SKM-1 (cell line): ENCODE measurements around the gene TRIM31.
A peak's percentile ranks its signal among the peaks of the same experiment; 100 is the strongest.

Source experiments
- DNase-seq: peaks from one replicate; lab custom pipeline; 2025; ENCODE audit not compliant: unreplicated experiment; lab: John Stamatoyannopoulos, UW

TRIM31 gene

DNA sequence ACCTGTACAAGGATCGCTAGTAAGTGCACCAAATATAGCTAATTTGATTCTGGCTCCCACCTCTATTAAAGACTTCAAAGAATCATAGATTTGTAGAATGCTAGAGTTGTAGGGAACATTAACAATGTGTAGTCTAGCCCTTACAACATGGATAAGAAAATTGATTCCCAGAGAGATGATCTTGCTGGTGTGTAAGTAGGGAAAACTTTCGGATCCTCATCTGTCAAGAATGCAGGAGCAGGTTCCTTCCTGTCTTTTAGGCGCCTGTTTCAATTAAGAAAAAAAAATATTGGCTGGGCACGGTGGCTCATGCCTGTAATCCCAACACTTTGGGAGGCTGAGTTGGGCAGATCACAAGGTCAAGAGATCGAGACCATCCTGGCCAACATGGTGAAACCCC is 25.0 kb downstream of the TRIM31 start:
- DNase-seq, result no peak

DNA sequence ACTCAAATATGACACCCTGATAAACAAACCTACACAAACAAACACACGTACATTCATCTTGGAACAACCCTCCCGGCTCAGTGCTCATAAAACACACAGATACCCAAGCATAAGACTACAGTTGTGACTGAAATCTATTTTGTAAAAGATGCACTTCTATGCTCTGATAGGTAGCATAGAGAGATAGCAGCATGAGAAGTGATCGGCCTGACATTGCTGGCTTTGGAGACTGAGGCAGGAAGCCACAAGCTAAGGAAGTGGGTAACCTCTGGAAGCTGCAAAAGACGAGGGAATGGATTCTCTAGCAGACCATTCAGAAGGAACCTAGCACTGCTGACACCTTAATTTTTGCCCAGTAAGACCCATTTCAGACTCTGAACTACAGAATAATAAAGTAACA is 35.7 kb downstream of the TRIM31 start:
- DNase-seq, result no peak

DNA sequence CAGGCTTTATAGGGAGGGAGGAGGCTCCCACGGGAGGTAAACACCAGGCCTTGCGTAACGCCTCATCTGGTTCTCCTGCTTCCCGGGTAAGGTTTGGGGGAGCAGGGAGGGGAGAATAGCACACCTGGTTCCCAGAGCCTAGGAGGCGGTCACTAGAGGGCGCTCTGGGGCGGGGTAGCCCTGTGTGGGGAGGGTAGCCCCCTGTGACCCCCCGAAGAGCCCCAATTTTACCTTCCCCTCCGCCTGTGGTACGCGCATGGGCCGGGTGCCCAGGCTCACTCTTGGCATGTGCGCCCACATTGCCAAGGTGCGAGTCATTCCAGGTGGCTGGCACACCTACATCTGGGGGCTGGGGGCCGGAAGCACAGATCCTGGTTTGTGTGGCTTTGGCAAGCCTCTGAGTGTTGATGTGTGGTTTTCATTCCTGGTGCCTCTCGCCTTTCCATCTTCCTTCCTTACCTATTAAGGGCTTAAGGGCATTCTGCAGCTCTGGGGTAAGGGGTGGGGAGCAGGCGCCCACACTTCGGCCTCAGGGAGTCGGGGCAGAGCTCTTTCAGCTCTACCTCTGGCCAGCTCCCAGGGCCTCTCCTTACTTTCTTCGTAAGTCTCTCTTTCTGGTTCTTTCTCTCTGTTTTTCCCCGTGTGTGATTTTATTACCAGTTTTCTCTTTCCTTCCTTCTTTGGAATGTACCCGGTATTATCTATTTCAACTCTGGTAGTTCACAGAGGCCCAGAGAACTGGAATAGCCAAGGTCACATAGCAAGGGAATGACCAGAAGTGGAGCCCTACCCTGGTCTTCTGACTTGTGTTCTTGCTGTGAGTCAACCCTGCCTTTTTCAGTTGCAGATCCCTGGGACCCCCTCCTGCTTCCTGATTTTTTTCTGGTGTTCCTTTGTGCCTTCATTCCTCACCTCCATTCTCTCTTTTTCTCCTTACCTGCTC is 36.8 kb downstream of the TRIM31 start:
- DNase-seq, result no peak

GRCh38 chr6:30075094-30075789 is 37.6 kb downstream of the TRIM31 start, which contains the start of gene RNF39:
RNF39 (minus strand) TSS chr6:30075769; CDS start chr6:30075585, 184 bp downstream.
- no peak for DNase-seq

DNA sequence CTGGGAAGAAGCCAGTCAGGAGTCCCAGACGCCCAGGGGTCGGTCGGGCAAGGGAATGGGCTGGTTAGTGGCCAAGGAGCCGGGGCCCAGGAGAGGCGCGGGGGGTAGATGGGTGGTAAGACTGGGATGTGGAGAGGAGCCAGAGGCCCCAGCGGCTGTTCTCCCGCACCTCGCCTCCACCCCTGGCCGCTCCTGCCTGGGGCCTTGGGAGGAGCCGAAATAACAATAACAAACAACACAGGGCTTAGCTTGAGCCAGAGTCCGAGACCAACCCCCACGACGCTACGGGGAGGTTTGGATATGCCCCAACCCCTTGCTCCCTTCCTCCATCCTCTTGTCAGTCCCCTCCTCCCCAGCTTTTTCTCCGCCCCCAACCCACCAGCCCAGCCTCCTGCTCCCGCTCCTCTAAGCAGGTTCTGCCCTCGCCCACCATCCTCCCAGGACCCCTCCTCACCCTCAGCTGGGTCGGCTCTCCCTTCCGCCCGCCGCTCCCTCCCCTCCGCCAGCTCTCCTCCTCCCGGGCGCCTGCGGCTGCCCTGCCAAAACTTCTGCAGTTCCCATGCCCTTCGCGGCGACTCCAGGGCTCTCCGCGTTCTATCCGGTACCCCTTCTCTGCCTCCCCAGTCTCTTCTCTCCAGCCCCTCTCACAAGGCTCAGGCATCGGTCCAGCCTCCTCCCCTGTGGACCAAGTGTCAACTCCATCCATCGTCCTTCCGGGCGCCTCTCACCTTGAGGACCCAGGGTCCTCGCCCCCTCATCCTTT is 38.4 kb downstream of the TRIM31 start:
- DNase-seq, result no peak

DNA sequence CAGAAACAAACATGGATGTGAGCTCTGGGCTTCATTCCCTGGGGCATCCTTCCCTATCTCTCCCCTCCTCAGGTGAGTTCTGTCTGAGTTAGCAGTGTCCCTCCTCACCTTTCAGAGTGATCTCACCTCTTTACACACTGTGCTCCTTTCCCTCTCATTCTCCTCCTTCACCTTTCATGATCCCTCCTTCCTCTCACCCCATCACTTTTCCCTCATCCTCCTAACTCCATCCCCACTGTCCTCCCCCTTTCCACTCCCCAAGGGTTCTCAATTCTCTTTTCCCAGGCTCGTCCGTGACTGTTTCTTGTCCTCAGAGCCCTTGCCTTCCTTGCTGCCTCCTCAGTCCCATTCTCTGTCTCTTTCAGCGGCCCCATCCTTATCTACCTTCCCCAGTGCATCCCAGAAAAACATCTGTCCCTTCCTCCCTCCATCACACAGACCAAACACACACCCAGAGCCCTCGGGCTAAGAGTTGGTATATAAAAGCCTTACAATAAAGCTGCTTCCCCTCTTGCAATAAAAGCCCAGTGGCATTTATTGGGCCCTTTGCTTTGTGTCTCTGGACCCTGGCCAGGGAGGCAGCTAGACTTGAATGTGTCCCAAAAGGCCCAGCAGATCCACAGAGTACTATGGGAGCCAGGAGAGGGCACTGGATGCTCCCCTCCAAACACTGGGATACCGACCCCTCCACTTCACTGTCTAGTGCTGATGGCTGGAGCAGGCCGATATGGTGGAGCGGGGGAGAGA is 39.2 kb downstream of the TRIM31 start:
- no peak for DNase-seq

DNA sequence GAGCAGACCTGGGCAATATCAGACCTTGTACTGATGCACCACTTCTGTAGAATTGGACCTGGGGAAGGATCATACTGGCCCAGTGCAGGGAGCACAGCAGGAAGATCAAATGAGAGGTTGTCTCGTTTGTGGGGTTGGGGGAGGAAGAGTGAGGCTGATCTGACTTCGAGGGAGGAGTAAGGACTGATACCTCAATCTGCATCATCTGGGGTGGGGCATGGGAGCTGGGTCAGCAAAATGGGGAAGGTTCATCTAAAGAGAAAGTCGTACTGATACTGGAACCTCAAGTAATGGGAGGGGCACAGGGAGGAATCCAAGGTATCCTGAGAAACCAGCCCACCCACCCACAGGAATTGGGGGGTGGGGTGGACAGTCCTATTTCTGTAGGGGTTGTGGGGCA is 41.0 kb downstream of the TRIM31 start:
- DNase-seq, result no peak

DNA sequence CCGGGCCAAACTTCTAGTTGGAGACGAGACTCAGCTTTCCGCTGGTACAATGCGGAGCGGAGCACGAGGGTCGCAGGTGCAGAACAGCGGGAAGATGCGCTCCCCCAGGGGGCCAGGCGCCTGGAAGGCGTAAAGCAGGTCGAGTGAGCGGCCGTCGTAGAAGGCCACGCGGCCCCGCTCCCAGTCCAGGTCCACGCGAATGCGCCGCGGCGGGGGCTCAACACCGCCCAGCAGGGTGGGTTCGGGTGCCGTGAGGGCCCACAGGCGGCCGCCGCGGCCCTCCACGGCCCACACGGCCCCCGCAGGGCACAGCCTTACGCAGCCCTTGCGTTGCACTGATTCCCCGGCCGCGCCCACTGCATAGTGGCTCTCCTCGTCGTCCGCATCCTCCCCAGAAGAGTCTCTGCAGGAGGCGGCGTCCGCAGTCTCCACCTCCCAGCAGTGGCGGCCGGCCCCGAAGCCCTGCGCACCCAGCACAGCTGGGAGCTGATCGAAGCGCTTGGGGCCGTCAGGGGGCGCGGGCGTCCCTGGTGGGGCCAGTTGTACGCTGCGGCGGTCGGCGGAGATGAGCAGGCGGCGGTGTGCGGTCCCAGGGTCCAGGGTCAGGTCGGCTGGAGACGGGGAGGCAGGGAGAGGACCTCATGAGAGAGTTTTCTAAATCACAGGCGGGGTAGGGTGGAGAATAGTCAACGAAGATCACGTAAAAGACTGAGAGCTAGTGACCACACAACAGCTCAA is 41.6 kb downstream of the TRIM31 start:
- no peak for DNase-seq

DNA sequence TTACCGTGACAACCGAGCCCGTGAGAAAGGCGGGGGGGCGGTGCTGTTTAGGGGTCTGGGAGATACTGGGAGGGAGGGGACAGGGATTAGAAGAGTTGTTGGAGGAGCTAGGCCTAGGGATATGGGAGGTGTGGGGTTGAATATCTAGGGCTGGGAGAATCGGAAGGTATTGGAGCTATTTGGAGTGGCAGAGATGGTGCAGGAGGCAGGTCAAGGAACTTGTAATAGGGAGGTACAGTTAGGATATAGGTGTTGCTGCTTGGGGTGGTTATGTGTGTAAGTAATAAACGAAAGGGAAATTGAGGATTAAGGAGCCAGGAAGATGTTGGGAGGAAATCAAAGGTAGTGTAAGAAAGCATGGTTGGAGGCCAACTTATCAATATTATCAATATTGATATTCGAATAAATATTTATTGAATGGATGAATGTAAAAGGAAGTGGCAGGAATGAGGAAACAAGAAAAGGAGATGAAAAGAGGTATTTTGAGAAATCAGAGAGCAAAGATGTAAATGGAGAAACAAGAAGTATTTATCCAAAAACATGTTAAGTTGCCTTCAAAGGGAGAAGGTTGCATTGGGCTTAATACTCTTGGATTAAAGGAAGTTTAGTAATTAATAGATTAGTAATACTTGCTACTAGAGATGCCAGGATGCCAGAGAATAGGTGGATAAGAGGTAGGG is 45.3 kb downstream of the TRIM31 start:
- no peak for DNase-seq

DNA sequence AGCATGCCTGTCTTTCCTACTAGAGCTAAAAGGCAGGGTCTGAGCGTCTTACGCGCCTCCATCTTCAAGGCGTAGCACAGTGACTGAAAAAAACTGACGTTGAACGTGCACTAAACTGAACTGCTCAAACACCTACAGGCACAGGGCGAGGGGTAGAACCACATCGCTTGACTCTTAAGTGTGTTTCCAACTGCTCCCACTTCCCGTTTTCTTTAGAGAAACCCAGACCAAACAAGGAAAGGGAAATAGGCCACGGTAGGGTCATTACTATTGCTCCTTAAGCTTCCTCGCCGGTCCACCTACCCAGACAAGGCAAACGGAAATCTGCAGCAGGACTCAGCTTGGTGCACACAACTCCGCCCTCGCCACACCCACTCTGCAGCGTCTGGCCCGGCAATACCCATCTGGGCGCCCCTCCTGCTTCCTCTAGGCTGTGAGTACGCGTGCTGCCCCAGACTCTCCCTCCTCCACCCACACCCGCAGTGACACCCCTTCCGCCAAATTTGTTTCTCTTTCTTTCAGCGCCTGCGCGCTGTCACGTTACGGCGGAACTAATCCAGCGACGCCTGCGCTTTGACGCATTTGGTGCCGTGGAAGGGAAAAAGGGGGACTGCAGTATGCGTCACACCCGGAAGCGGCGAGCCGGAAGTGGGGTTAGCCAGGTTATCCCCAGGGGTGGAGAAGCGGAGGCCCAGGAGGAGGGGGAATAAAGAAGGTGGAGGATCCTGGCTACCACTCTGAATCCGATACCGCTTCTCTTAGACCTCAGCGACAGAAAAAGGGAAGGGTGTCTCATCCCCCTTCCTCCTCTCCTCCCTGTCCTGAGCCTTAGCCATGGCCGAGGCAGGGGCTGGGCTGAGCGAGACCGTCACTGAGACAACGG is 46.1 kb downstream of the TRIM31 start, which contains the start of gene PPP1R11:
TSS of gene PPP1R11 (plus strand) at position 622 of the 883 bp plus-strand sequence. CDS start at position 835, 213 bp downstream.
- DNase-seq, result peak; percentile 99

DNA sequence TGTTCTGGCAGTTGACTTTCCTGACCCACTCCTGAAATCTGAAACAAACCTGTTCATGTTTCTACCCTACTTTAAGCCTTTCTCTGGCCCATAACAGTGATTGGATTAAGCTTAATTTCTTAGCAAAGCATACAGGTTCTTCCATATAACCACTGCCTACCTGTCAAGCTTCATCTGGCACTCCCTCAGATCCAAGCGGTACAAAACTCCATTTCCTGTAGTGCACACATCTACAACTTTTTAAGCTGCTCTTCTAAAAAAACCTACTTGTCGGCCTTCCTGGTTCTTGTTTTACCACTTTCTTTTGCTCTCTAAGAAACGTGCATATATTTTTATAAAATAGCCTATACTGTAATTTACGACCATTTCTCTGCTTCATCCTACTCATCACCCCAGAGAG is 46.8 kb downstream of the TRIM31 start:
- no peak for DNase-seq

DNA sequence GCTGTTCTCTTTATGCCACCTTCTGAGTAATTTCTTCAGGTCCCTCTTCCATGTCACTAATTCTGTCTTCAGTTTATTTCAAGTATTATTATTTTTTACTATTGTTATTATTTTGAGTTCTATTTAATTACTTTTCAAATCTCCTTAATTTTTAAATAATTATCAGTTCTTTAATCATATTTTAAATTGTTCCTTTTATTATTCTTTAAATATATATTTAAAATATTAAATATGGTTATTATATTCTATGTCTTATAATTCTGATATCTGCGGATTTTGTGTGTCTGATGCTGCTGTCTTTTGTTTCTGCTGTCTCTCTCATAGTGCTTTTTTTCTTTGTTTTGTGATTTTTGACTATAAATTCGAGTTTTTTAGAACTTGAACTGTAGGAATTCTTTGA is 49.6 kb downstream of the TRIM31 start:
- DNase-seq, result no peak

DNA sequence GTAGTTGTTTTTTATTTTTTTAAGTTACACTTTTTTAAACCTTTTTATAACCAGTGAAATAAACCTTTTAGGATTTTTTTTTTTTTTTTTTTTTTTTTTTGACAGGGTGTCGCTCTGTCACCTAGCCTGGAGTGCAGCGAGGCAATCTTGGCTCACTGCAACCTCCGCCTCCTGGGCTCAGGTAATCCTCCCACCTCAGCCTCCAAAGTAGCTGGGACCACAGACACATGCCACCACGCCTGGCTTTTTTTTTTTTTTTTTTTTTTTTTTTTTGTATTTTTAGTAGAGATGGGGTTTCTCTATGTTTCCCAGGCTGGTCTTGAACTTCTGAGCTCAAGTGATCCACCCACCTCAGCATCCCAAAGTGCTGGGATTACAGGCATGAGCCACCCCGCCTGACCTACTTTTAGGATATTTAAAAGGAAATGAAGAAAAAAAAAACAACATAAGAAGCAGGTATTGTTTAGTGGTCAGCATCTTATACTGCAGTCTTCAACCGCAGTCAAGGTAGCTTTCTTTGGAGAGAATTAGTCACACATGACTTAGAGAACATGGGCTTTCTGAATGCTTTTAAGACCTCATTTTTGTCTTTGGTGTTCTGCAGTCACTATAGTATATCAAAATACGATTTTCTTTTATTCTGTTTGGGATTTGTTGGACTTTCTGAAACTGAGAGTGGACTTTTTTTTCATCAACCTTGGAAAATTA is 50.3 kb downstream of the TRIM31 start:
- no peak for DNase-seq

DNA sequence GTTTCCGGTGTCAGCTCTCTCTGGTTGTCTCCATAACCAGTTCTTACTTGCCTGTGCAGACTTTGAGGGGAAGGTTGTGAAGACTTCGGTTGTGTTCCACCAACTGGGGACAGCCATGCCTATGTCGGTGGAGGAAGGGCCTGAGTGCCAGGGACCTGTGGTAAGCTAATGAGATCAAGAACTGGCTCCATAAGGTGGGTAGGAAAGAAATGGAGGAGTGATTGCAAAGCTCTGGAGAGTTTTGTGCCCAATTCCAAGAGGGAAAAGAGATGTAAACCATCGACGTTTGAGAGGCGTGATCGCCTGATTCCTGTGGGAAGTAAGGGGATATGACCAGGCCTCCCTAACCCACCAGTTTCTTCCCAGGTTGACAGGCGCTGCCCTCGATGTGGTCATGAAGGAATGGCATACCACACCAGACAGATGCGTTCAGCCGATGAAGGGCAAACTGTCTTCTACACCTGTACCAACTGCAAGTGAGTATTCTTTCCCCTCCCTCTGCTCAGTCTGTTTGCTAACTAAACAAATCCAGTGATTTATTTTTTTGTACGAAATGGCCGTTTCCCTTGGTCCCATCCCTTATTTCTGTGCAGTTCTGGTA is 50.9 kb downstream of the TRIM31 start:
- no peak for DNase-seq

DNA sequence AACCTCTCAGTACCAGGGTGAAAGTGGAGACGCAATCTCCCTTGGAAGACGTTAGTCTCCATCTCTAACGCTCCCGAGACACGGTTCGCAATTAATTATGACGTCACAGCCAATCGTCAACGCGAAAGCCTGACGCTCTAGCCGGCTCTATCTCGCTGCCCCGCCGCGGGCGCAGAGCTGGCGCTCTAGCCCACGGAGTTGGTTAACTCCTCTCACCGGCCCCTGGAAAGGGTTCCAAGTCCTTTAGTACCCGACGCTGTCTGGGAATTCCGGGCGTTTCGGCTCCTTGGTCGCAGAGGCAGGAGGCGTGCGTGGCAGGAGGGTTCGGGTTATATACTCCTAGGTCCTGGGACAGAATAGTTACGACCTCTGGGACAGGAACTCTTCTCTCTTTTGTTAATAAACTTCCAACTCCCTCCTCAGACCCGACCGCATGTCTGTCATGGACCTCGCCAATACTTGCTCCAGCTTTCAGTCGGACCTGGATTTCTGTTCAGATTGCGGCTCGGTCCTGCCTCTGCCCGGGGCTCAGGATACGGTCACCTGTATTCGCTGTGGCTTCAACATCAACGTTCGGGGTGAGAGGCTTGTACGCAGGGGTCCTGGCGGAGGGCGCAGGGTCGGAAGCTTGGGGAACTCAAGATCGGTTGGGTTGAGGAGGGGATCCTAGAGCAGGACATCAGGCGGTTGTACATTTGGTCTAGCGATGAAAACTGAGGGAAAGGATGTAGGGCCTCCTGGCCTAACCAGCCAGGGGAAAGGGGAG is 51.6 kb downstream of the TRIM31 start, which contains the start of gene POLR1H:
TSS of gene POLR1H (plus strand) at position 174 of the 766 bp plus-strand sequence. CDS start at position 434, 260 bp downstream.
- peak; percentile 89 for DNase-seq

DNA sequence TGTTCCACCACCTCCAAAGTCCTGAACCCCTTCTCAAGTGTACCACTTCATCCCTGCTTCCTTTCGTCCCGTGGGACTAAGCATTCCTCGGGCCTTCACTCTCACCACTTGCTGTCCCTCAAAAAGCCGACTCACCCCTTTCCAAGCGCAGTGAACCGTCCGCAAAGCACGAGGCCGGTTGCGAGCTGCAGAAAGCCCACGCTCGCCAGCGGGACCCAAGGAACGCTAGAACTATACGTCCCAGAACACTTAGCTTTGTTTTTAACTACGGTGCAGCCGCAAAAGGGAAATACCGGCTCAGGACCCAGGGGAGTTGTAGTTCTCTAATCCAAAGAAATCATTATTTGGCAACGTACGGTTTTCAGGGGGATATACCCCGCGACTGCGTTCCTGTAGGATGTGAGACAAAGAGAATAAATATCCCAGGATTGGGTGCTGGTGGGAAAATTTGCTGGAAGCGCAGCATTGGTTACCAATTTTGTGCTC is 52.2 kb downstream of the TRIM31 start:
- no peak for DNase-seq
